Suppressor macrophage (primary cell): ENCODE results near the gene LMNA.
"Not testable (repeated sequence)": the region's sequence is repeated elsewhere in the genome, so short reads cannot be mapped to it uniquely, and the experiment has no call there.

Source experiments
- DNase-seq, 4 experiments: peaks; one replicate each; pipeline ENCODE4 v3.0.0-alpha.2; 2020 to 2022

LMNA gene

DNA sequence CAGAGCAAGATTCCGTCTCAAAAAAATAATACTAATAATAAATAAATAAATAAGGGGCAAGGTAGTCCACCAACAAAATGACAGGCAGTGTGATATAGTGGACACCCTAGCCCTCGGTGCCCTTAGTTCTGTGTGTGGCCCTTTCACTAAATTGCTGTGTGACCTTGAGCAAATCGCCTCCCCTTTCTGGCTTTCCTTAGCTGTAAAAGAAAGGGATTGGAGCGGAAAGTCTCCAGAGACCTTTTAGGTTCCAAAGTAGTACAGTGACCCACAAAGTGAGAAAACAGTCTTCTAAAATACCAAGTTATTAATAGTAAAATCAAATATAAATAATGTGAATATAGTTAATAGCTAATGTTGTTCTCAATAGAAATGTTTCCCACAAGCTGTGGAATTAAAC is 7.6 kb downstream of the LMNA start:
- DNase-seq: no peak

DNA sequence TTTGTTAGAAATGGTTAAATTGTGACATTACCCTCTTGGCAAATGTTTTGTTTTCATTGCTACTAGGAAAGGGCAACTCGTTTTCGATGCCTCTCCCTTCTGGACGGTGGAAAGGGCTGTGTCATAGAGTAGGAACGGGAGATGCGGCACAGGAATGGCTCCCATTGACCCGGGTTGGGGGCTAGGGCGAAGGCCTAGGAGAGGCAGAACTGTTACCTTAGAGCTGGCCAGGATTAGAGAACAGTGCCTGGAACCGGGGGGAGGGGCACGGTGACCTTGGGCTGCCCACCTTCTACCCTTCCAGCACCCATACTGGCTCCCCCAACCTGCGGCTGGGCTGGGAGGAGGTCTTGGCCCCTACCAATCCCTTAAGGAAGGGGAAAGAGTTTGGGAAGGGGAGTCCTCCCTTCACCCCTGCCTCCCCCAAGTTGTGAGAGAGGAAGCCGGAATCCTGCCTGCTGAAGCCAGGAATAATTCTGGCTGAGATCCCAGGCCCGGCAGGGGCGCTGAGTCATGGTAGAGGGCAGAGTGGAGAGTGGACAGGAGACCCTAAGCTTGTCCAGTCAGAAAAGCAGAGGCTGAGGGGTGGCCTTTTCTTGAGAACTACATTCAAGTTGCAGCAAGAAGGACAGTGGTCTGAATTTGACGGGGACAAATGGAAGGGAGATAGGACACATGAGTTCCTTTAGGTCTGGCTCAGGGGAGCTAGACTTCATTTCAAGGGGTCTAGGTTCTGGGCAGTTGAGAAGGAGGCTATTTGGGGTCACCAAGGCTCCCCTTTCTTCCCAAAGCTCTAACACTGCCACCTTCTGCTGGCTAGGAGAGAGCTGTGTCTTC is 8.2 kb downstream of the LMNA start:
- DNase-seq: peak; percentile 44 to 72 (median 56)

- peak; percentile 96 to 97 (median 96) for DNase-seq
Measured at GRCh38 chr1:156123356-156124196, 9.1 kb downstream of the LMNA start.

DNA sequence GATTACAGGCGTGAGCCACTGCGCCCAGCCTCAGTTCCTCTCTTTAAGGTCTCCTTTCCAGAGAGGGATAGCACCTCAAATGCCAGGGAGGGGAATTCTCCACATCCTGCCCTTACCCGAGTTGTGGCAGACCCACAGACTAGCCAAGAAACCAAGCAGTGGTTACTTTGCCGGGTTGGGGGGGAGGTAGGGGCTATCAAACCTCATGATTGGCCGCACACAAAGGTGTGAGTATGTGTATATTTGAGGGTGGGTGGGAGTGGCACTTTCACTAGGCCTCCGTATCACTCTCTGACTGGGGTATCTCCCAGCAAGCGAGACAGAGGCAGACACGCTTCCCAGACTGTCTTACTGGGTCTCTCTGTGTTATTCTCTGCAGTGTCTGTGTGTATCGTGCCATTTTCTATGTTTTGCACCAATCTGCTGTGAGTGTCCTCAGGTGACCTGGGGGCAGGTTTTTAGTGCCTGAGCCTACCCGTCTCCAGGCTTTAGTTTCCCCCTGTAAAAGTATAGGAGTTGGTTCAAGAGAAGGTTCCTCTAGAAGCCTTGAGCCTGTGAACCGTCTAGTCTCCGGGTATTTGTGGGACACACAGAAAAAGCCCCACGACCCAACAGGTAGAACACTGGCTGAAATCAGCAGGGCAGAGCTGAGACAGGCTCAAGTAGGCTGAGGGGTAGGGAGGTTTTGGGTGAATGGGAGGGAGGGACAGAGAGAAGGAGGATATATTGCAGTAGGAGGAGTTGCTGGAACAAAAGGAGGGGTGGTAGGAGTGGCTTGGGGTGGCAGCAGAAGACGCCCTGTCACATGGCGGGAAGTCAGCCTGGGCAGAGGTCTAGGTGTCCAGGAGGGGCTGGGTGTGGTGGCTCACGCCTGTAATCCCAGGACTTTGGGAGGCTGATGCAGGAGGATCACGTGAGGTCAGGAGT is 10.3 kb downstream of the LMNA start:
- peak in 3 of 4 experiments; percentile 68 to 78 (median 74) for DNase-seq

DNA sequence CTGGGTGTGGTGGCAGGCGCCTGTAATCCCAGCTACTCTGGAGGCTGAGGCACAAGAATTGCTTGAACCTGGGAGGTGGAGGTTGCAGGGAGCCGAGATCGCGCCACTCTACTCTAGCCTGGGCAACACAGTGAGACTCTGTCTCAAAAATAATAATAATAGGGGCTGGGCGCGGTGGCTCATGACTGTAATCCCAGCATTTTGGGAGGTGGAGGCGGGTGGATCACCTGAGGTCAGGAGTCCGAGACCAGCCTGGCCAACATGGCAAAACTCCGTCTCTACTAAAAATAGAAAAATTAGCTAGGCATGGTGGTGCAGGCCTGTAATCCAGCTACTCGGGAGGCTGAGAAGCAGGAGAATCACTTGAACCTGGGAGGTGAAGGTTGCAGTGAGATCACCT is 11.0 kb downstream of the LMNA start:
- DNase-seq: not testable (repeated sequence)

DNA sequence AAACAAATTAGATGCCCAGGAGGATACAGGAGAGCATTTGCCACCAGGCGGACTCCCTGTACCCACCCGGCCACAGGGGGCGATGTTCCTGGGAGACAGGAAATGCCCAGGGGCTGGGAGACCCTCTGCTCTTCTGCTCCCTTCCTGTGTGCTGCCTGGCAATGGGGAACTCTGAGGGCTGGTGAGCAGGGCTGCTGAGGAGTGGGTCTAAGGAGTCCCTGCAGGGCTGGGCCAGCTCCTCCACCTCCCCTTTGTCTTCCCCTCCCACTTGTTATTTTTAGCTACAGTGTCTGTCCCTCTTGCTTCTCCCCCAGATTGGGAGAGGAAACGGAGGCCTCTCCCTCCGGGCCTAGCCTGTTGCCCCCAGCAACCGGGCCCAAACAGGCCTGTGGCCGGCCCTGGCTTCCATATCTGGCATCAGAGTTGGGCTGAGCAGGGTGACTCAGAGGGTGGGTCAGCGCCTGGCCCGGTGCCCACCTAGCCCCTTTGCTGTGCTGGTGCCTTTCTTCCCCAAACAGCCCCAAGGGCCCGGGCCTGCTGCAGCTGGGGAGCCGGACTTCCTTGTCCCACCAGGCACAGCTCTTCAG is 11.6 kb downstream of the LMNA start:
- peak; percentile 97 to 99 (median 98) for DNase-seq

DNA sequence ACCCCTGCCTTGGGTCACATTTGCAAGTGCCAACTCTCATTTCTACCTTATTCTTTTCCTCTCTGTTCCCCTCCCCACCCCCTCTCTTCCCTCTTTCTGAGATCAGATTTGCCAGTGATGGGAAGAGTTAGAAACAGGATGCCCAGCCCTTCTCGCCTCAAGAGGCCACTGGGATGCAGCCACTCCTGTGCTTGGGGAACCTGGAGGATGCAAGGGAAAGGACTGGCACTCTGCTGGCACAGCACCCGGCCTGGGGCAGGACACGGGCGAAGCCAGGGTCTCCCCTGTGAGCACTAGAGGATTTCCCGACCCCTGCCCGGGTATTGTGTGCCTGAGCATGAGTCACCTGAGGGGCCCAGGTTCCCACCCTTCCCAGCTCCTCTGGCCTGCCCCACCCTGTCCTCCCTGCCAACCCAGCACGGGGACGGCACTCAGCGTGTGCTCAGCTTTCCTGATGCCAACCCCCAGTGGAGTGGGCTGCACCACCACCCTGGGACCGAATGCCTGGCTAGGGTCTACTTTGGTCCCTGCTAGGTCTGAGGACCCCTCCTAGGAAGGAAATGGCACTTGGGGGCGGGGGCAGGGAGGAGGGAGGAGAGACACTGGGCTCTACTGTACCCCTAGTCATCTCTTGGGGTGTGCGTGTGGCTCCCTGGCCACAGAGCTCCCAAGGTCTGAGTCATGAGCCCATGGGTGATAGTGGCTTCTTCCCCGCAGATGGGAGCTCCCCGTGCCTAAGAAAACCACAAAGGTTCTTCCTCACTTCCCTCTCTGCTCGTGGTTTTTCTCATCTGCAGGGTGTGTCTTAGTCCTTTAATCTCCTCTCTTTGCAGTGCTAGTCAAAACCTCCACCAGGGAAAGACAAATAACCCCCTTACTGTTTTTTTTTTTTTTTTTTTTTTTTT is 12.4 kb downstream of the LMNA start:
- peak; percentile 91 to 97 (median 93) for DNase-seq

- DNase-seq: no peak
Measured at GRCh38 chr1:156128308-156128653, 13.8 kb downstream of the LMNA start.

DNA sequence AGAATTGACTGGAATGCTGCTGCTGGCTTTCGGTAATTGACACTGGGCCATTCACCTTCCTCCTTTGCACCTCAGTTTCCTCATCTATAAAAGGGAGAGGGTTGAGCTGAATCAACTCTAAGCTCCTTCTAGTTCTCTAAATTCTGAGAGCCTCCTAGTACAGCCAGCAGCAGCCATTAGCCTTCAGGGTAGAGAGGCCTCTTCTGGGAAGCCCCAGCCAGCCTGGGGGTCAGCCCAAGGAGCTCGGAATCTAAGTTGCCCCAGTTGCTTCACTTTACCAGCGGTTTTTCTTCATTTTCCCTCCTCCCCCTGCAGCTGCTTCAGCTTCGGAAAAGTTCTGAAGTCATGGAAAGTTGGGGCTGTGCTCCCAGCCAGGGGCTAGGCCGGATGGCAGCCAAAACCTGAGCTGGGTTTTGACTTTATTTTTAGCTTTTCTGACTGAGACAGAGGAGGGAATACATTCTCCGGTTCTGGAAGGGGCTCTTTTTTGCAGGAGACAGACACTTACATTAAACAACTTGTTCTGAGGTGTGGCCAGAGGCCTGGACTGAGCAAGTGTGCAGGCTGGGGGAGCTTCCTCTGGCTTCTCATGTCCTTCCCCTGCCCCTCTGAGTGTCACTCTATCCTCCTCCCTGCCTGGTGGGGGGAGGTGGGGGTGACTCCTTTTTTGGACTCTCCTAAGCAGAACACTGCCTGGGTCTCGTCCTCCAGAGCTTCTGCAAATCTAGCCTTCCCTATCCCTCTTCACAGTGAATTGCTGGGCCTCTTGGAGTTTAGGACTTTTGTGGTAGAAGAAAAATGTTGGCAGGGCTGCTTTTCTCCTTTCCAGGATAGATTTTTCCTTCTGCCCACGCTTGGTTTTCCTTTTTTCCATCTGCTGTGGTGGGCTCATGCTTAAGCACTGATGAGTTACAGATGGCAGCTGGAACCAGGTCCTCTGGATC is 14.4 kb downstream of the LMNA start:
- DNase-seq: peak; percentile 55 to 74 (median 66)

DNA sequence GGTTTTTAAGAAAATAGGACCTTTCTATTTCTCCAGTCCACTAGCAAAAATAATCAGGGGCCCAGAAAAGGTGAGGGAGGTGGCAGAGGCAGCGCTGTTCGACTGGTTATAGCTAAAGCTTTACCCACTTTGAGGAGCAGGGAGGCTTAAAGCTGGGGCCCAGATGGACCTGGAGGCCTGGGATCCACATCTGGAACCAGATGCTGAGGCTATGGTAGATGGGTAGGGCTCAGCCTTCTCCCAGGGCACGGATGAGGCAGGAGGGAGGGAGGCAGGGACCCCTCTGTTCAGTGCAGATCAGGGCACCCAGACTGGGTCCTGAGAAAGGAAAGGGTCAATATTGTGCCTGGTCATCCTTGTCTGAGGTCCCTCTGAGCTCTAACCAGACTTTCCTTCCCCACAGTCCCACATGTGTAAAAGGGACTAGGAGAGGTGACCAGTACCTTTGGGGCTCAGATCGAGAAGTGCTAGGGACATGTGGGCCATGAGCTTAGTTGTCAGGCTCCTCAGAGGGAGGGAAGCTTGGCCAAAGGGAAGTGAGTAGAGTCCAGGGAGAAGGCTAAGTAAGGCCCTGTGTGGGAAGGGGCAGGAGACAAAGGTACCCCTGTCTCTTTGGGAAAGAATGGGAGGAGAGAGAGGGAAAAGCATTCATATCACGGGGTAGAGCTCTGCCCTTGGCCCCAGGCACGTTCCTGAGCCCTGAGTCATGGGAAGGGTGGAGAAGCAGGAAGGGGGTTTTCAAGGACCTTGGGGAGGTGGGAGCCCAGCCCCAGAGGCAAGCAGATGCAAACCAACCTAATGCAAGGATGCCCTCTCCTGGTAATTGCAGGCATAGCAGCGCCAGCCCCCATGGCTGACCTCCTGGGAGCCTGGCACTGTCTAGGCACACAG is 15.4 kb downstream of the LMNA start:
- peak; percentile 79 to 86 (median 84) for DNase-seq

DNA sequence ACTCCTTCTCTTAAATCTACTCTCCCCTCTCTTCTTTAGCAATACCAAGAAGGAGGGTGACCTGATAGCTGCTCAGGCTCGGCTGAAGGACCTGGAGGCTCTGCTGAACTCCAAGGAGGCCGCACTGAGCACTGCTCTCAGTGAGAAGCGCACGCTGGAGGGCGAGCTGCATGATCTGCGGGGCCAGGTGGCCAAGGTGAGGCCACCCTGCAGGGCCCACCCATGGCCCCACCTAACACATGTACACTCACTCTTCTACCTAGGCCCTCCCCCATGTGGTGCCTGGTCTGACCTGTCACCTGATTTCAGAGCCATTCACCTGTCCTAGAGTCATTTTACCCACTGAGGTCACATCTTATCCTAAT is 16.0 kb downstream of the LMNA start:
- DNase-seq: no peak

- no peak for DNase-seq
Measured at GRCh38 chr1:156134716-156135435, 20.4 kb downstream of the LMNA start.

DNA sequence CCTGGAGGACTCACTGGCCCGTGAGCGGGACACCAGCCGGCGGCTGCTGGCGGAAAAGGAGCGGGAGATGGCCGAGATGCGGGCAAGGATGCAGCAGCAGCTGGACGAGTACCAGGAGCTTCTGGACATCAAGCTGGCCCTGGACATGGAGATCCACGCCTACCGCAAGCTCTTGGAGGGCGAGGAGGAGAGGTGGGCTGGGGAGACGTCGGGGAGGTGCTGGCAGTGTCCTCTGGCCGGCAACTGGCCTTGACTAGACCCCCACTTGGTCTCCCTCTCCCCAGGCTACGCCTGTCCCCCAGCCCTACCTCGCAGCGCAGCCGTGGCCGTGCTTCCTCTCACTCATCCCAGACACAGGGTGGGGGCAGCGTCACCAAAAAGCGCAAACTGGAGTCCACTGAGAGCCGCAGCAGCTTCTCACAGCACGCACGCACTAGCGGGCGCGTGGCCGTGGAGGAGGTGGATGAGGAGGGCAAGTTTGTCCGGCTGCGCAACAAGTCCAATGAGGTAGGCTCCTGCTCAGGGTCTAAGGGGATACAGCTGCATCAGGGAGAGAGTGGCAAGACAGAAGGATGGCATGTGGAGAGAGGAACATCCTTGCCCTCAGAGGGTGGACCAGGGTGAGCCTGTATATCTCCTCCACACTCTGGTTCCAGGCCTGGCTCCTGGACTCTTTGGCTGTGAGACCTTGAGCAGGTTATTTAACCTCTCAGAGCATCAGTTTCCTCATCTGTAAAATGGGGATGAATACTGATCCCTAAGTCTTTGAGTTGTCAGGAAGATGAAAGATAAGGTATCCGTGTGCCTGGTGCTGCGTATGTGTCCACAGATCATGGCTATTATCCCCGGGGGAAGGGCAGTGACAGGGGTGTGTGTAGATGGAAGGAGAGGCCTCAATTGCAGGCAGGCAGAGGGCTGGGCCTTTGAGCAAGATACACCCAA is 21.7 kb downstream of the LMNA start:
- no peak for DNase-seq

GRCh38 chr1:156136970-156137483 is 22.5 kb downstream of the LMNA start:
- DNase-seq: no peak

DNA sequence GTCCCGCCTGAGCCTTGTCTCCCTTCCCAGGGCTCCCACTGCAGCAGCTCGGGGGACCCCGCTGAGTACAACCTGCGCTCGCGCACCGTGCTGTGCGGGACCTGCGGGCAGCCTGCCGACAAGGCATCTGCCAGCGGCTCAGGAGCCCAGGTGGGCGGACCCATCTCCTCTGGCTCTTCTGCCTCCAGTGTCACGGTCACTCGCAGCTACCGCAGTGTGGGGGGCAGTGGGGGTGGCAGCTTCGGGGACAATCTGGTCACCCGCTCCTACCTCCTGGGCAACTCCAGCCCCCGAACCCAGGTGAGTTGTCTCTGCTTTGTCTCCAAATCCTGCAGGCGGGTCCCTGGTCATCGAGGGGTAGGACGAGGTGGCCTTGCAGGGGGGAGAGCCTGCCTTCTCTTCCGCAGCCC is 24.0 kb downstream of the LMNA start:
- no peak for DNase-seq

DNA sequence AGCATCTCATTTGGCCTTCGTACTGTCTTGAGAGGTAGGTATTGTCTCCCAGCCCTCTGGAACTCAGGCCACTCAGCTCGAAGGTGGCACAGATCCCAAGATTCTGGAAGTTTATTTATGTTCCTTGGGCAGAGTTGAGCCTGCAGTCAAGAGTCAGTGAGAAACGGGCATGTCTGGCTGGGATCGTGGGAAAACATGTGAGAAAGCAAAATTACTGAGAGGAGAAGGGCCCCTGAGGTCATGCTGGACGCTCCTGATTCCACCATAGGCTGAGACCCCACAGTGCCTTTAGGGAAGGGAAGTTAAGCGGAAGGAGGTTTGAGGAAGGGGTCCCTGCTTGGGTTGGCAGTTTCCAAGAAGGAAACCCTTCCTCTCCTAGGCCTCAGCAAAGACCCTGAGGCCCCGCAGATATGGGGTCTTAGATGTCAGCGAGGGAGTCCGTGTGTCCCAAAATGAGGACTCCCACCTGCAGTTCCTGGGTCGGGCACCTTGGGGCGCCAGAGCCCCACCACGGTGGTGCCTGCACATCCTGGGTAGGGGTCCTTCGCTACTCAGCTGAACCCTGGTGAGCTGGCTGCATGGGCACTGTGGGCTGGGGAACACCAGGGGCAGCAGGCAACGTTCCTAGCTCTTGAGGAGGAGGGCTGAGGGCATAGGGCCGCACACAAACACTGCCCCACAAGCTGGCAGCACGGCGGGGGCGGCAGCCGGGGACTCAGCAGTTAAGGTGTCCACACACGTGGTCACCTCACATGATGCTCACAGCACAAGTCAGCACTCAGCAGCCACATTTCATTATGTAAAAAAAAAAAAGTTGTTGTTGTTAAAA is 26.6 kb downstream of the LMNA start:
- DNase-seq: peak in 2 of 4 experiments; percentile 48 to 49
